ENCODE data around the gene ABCC9.

ABCC9 gene

DNA sequence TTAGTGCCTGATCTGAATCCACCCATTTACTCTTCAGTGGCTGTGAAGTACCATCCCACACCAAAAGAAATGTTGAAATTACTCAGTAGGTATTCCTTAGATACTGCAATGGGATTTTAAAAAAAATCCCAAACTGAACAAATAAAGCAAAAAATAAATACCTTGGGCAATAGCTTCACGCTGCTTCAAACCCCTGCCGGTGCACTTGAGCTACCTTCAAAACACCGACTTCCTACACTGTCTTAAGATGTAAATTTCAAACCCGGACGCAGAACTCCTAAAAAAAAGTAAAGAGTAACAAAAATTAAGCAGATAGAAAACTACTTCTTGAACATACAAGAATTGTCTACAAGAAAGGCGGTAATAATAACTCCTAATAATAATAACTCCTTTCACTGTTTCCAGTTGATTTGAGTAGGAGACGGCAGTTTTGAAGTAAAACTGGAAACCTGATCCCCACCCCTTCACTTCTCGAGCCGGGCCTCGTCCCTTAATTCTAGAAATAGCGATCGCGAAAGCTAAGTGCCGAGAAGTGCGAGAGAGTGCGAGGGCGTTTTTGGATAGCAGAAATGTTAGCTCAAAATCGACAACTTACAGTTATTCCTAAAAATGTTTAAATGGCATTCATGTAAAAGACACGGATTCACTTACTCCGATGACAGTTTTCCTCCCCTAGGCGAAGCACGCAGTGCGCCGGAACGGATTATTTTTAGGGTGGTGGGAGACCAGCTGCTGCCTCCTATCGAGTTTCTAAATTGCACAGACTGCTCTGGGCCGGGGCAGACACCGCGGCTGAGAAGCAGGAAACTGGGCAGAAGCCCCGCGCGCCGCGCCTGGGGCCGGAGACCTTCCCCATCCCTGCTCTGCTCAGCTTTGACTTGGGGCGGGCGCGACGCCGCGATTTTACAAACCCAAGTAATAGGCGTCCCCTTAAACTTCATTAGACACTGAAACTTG lies at the start of gene ABCC9:
Gene ABCC9, minus strand, starts transcription at position 878 of the 957 bp plus-strand sequence. CDS start 4,752 bp downstream, outside the sequence.
- no peak for DNase-seq (ENCODE audit: low read depth in 2 of 2)

DNA sequence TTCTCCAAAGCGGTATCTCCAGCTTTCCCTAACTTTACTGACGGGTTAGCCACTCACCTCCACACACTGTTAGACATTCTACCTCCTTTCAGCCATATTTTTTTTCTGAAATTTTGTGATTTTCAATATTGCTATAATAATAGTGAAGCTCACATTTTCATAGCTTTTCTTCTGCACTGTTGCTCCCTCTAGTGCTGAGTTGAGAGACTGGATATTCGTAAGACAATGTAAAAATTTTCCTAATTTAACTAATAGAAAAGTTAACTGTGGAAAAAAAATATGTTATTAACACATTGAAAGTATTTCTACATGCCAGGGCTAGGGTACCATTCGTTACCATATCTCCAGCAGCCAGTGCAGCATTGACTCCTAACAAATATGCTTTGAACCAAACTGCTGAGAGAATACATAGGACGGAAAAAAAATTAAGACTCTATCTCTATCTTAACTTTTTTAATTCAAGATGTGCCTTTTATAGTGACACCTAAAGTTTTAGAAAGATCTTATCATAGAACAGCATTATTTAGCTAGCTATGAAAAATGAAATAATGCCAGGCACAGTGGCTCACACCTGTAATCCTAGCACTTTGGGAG lies 48.7 kb upstream of the ABCC9 start:
- DNase-seq (ENCODE audit: low read depth in 2 of 2) = no peak

DNA sequence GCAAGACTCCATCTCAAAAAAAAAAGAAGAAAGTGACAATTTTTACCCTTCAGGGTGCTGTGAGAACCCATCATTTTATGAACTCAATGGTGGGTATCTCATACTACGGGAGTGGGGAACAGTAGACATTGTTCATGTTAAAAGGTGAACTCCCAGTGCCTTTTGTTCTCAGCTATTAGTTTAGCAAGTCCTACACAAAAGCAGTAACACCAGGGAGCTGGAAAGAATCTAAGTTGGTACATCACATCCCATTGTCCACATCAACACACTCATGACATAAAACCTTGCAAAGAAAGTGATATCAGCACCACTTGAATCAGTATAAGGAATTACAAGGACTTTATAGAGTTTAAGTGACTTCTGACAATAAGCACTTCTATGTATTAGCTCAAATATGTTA lies 47.4 kb upstream of the ABCC9 start:
- DNase-seq (ENCODE audit: low read depth in 2 of 2) = no peak

DNA sequence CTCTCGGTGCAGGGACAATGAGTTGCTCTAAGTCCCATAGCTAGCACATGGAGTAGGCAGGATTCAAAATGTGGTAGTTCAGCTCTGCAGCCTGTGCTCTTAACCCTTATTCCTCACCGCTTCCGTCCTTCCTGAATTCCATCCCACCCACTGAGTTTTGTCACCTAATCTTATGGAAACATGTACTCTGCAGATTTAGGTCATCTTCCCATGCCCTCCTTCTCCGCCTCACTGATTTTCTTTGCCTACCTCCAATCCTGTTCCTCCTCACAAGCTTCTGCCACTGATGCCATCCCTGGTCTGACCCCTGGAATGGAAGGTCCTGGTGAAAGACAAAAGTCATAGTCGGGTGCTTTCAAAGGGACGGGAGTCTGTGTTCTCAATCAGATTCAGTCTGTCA lies 46.5 kb upstream of the ABCC9 start:
- DNase-seq (ENCODE audit: low read depth in 2 of 2) = no peak

DNA sequence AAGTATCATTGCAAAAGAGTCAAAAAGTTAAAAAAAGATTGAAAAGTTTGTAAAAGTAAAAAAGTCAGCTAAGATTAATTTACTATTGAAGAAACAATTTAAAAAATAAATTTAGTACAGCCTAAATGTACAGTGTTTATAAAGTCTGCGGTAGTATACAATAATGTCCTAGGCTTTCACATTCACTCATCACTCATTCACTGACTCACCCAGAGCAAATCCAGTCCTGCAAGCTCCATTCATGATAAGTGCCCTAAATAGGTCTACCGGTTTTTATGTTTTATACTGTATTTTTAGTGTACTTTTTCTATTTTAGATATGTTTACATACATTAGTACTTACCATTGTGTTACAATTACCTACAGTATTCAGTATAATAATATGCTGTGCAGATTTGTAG lies 43.9 kb upstream of the ABCC9 start:
- DNase-seq (ENCODE audit: low read depth in 2 of 2) = no peak

DNA sequence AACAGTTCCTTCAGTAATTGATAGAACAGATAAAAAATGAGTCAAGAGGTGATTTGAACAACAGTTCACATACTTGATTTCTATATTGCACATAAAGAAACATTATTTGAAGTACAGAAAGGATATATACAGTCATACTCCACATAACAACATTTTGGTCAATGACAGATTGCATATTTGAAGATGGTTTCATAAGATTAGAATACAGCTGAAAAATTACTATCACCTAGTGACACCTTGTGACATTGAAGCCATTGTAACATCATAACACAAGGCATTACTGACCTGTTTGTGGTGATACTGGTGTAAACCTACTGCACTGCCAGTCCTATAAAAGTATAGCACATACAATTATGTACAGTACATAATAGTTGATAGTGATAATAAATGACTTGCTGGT lies 43.1 kb upstream of the ABCC9 start:
- DNase-seq (ENCODE audit: low read depth in 2 of 2) = no peak

DNA sequence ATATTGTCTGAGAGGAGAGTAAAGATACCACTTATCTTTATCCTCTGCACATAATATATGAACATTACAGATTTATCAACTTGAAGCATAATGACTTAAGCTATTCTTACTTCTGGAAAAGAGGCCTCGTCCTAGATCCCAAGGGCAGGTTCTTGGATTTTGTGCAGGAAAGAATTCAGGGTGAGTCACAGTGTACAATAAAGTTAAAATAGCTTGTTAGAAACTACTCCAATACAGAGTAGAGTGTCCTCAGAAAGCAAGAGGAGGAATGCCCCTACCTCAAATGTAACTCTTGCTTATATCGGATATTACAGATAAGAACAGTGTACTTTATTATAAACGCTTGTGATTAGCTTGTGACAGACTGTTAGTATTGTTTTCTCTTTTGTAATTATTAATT lies 41.9 kb upstream of the ABCC9 start:
- DNase-seq (ENCODE audit: low read depth in 2 of 2) = no peak

DNA sequence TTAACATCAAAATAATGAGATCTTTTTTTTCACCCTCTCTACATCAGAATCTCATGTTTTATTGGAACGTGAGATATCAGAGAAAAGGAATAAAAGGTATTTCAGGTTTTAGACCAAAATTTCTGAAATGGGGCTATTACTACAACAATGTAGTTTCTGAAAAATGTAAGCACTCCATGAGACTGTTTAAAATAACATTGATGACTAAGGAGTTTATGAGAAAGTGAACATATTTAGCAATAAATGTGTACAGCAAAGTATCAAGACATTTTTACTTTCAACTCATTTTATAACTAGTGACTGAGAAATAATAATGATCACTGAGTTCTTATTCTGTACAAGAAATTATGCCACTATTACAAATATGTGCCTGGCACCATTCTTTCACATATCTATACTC lies 39.3 kb upstream of the ABCC9 start:
- no peak for DNase-seq (ENCODE audit: low read depth in 2 of 2)

DNA sequence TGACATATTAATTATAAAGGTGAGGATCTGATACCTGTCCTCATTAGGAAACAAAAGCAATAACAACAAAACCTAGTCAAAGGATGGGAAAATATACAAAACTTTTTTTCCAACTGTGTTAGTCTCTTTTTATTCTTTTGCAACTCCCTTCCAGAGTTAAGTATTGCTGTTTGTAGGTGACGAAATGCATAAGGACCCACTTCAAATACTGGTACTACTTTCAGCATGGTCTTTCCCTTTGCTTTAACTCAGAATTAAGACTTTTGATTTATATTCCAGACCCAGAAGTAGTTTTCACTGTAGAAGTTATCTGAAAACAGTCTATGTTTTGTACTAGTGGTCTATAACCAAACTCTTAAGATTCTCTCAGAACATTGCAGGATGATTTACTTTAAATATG lies 34.1 kb upstream of the ABCC9 start:
- DNase-seq (ENCODE audit: low read depth in 2 of 2) = no peak

DNA sequence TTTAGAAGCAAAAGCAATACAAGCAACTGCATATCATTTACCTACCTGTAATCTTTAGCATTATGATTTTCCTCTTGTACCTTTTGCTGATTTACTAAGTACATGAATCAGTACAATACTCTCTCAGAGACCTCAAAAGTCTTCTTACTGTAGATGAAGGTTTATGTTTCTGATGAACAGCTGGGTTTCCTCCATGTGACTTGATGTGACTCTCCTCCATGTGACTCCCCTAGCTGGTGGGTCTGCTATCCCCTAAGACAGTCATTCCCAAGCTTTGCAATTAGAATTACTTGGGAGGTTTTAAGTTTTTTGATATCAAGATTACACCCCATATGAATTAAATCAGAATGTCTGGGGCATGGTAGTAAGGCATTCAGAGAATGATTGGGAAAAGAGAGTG lies 32.0 kb upstream of the ABCC9 start:
- DNase-seq (ENCODE audit: low read depth in 2 of 2) = no peak

DNA sequence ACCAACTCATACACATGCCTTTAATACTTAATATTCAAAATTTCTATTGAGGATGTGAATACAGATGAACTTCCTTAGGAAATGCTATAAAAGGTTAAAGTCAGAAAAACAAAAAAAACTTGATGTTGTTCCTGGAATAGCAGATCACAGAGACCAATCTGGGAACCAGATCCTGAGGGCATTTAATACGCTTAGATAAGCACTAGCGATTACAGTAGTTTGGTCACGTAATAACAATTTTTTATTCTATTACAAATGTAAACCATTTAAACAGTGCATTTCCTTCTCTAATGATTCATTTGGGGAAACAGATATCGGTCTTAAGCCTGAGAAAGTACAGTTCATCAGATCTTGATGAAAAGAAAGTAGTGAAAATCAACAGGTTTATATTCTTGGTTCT lies 30.8 kb upstream of the ABCC9 start:
- no peak for DNase-seq (ENCODE audit: low read depth in 2 of 2)

DNA sequence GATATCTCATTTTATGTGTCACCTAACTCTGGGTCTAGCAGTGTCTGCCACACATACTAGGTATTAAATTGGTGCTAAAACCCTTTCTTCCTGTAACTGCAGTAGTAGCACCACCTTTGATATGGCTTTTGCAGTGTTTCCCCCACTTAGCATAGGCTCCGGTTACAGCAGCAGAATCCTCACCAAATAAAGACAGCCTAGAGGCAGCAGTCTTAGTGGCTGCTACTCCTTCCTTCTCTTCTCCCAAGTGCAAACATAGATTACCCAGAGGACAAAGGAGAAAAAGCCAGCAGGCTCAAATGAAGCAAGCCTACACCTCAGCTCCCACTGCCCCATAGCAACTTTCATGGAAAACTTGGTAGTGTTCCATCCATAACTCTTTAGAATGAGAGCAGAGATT lies 30.1 kb upstream of the ABCC9 start:
- no peak for DNase-seq (ENCODE audit: low read depth in 2 of 2)

DNA sequence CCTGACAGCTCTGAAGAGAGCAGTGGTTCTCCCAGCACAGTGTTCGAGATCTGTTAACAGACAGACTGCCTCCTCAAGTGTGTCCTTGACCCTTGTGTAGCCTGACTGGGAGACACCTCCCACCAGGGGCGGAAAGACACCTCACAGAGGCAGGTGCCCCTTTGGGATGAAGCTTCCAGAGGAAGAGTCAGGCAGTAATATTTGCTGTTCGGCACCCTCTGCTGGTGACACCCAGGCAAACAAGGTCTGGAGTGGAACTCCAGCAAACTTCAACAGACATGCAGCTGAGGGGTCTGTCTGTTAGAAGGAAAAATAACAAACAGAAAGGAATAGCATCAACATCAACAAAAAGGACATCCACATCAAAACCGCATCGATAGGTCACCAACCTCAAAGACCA lies 21.6 kb upstream of the ABCC9 start:
- DNase-seq (ENCODE audit: low read depth in 2 of 2) = no peak

DNA sequence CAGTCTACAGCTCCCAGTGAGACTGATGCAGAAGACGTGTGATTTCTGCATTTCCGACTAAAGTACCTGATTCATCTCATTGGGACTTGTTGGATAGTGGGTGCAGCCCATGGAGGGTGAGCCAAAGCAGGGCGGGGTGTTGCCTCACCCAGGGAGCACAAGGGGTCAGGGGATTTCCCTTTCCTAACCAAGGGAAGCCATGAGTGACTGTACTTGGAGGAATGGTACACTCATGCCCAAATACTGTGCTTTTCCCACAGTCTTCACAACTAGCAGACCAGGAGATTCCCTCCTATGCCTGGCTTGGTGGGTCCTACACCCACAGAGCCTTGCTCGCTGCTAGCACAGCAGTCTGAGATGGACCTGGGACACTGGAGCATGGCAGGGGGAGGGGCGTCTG lies 21.0 kb upstream of the ABCC9 start:
- no peak for DNase-seq (ENCODE audit: low read depth in 2 of 2)

DNA sequence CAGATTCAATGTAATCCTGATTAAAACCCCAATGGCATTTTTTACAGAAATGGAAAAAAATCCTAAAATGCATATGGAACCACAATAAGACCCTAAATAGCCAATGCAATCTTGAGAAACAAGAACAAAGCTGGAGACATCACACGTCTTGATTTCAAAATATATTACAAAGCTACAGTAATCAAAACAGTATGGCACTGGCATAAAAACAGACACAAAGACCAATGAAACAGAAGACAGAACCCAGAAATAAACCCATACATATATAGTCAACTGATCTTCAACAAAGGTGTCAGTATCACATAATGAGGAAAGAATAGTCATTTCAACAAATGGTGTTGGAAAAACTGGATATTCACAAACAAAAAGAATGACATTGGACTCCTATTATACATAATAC lies 9.4 kb upstream of the ABCC9 start:
- DNase-seq (ENCODE audit: low read depth in 2 of 2) = no peak

DNA sequence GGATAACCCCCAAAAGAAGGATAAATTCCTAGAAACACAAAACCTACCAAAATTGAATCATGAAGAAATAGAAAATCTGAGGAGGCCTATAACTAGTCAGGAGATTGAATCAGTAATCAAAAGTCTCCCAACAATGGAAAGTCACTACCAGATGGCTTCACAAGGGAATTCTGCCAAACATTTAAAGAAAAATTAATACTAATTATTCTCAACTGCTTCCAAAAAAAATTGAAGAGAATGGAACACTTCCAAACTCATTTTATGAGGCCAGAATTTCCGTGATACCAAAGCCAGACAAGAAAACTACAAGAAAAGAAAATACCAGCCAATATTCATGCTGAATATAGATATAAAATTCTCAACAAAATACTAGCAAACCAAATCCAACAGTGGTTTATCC lies 7.8 kb upstream of the ABCC9 start:
- DNase-seq (ENCODE audit: low read depth in 2 of 2) = no peak

DNA sequence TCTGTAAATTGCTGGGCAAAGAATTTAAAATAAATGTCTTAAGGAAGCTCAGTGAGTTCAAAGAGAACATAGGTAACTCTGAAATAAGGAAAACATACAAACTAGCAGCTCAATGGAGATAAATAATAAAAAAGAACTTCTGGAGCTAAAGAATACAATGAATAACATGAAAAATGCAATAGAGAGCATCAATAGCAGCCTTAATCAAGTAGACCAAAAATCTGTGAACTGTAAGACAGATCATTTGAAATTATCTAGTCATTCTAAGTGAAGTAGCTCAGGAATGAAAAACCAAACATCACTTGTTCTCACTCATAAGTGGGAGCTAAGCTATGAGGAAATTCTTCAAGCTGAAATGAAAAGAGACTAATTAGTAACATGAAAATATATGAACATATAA lies 5.8 kb upstream of the ABCC9 start:
- no peak for DNase-seq (ENCODE audit: low read depth in 2 of 2)

DNA sequence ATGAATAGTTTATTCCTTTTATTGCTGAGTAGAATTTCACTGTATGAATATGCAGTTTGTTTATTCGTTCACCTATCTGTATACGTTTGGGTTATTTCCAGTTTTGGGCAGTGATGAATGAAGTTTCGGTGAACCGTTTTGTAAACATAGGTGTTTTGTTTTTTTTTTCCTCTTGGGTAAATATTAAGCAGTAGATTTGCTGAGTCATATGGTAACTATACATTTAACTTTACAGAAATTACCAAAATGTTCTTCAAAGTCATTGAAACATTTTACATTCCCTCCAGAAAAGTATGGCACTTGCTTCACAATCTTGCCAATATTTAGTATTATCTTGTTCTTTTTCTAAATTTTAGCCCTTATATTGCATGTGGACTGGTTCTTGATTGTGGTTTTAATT lies 3.8 kb upstream of the ABCC9 start:
- no peak for DNase-seq (ENCODE audit: low read depth in 2 of 2)

DNA sequence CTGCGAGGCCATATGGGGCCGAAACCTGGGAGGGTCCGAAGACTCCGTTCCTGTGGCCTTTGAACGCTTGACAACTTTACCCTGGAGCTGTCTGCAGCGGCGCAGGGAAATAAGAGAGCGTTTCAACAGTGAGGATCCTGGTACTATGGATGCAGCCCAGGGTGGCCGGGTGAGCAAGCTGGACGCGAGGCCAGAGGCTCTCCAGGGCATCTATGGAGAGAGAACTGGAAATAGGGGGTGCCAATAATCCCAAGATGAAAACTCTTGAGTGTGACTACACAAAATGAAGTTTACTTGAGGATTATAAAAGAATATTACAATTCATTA lies 1.1 kb upstream of the ABCC9 start:
- no peak for DNase-seq (ENCODE audit: low read depth in 2 of 2)

DNA sequence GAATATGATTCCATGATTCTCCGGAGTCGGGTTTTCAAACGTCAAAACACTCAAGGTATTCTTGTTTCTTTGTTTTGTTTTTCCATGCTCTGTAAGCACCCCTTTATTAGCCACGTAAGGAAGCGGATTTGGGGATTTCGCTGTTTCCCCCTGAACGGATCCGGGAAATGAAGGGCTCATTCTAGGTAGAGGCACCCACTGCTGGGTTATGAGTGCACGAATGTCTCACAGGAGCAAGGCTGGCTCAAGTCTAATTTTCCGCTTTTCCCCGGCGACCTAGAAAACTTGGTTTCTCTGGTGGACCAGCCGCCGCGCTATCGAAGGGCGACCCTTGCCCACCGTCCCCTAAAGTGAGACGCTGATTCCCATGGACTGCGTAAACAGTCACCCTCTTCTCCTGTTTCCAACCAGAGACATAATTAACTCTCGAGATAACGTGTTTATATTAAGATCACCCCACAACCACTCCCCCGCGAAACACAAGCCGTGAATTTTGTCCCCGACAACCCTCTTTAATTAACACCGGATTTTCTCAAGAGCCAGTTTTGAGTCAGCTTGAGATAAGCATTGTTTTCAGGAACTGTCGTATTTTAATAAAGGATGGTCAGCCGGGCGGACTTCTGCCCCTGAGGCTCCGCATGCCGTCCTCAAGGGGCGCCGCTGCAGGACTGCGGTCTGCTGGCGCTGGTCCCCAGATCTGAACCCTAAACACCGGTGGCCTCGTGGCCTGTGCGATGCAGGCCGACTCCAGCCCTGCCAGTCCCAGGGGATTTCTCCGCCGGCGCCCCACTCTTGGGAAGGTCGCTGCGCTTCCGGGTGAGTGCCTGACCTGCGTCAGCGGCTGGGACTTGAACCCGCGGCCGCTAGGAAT lies 515 bp upstream of the ABCC9 start:
- DNase-seq (ENCODE audit: low read depth in 2 of 2) = no peak

DNA sequence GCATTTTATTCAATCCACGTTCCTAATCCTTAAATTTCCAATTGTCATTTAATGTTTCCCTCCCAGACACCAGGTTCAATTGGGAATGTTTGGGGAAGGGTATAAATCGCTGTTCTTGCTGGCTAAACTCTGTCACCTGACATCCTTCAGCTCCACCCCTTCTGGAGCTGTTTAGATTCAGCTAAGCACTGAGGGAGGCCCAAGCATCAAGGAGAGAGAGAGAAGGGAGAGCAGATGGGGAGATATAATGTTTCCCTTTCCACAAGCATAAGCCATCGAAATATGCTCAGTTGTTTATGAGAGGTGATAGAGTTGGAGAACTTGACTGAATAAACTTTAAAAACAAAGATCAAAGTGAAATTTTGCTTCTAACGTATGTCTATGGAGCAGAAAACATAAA lies 1.8 kb downstream of the ABCC9 start:
- DNase-seq (ENCODE audit: low read depth in 2 of 2) = no peak

DNA sequence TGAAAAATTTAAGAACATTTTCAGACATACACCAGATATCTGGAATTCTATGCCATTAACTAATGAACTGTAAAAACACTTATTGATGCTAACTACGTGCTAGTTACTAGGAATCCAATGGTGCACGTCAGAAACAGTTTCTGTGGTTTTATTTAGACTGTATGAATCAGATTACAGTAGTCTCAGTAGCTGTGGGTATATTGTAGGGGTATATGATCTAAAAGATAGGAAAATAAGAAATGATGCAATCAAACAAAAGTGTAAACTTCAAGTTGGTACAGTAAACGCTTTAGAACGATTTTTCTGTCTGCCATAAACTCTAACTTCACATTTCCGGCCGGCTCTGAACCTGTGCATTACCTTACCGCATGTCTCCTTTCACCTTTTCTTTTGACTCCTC lies 2.3 kb downstream of the ABCC9 start:
- no peak for DNase-seq (ENCODE audit: low read depth in 2 of 2)

DNA sequence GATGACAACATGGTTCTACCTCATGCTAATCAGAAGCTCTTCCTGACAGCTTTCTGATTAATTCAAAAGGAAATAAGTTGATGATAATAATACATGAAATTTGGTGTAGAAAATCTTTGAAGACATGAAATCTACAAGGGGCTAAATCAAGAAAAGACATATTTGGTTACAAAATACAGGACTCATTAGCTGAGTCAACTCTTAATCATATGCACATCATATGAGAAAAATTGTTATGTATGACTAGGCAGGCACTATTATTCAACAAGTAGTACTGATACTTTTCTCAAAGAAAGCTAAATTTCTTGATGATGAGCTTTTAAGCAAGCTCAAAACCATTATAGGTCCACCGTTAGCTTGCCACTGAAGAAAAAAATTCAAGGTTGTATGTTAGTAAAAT lies 7.1 kb downstream of the ABCC9 start:
- DNase-seq (ENCODE audit: low read depth in 2 of 2) = no peak

All from stimulated activated CD8-positive, alpha-beta memory T cell treated with anti-CD3 and anti-CD28 coated beads, Interleukin-7, amount 100 ng/mL, for 1 hour (primary cell).